Muscle layer of colon (tissue), 2 donors: Measurements from ENCODE around the gene NBL1.

ENCODE experiments used
- H3K27ac ChIP-seq: one replicate; pipeline ENCODE4 v1.7.0; 2013; ENCODE audit warnings: low read depth, mild to moderate bottlenecking, low read length, moderate library complexity
- H3K27me3 ChIP-seq, 2 donors: one replicate each; pipeline ENCODE4 v1.7.0; 2013; ENCODE audit warnings: low read length in 2 of 2, mild to moderate bottlenecking in 2 of 2; ENCODE audit not compliant: insufficient read depth in 2 of 2, control insufficient read depth in 1 of 2
- H3K36me3 ChIP-seq: one replicate; pipeline ENCODE4 v1.7.0; 2013; ENCODE audit warnings: mild to moderate bottlenecking, low read length; ENCODE audit not compliant: insufficient read depth
- H3K4me1 ChIP-seq: one replicate; pipeline ENCODE4 v1.7.0; 2013; ENCODE audit warnings: mild to moderate bottlenecking, low read length; ENCODE audit not compliant: insufficient read depth
- H3K4me3 ChIP-seq, 2 donors: one replicate each; pipeline ENCODE4 v1.7.0; 2013; ENCODE audit warnings: low read length in 2 of 2, low read depth in 1 of 2, mild to moderate bottlenecking in 1 of 2, moderate library complexity in 1 of 2
- H3K9ac ChIP-seq: one replicate; pipeline ENCODE4 v1.7.0; 2013; ENCODE audit warnings: low read length
- H3K9me3 ChIP-seq: one replicate; pipeline ENCODE4 v1.7.0; 2013; ENCODE audit warnings: mild to moderate bottlenecking, low read length
- donor health status: abdominal sarcoma.
- donor health status: Adenocarcinoma of cecum.

Gene NBL1

GRCh38 chr1:19678931-19679453, 34.9 kb downstream of the NBL1 start:
- Histone ChIP-seq H3K36me3 (no peaks in the 10 kb centered on the region), H3K9ac (no peak overlapping the region), H3K27ac (no peak overlapping the region), H3K4me3 (no peak overlapping the region), H3K4me1 (no peaks in the 10 kb centered on the region), H3K9me3 (no peaks in the 10 kb centered on the region), H3K27me3 (no peaks in the 10 kb centered on the region)

- Histone ChIP-seq H3K27ac (no peak overlapping the region), H3K9me3 (no peaks in the 10 kb centered on the region), H3K4me1 (no peaks in the 10 kb centered on the region), H3K9ac (no peak overlapping the region), H3K4me3 (no peak overlapping the region), H3K36me3 (no peaks in the 10 kb centered on the region), H3K27me3 (no peaks in the 10 kb centered on the region)
Measured at GRCh38 chr1:19679691-19680090, 35.6 kb downstream of the NBL1 start.

GRCh38 chr1:19680644-19681043, 36.5 kb downstream of the NBL1 start:
- Histone ChIP-seq H3K27me3 (no peaks in the 10 kb centered on the region), H3K4me1 (no peaks in the 10 kb centered on the region), H3K27ac (no peak overlapping the region)

GRCh38 chr1:19682257-19682656, 38.1 kb downstream of the NBL1 start:
- Histone ChIP-seq H3K4me3 (no peak overlapping the region), H3K27ac (no peak overlapping the region), H3K36me3 (no peaks in the 10 kb centered on the region)

More at GRCh38 chr1:19680644-19681043, 36.5 kb downstream of the NBL1 start:
- no peaks in the 10 kb centered on the region for H3K36me3 ChIP-seq
- no peaks in the 10 kb centered on the region for H3K9me3 ChIP-seq
- no peak overlapping the region for H3K9ac ChIP-seq
- no peak overlapping the region for H3K4me3 ChIP-seq

GRCh38 chr1:19682901-19683300, 38.8 kb downstream of the NBL1 start:
- Histone ChIP-seq H3K9me3 (no peaks in the 10 kb centered on the region), H3K36me3 (no peaks in the 10 kb centered on the region), H3K27ac (no peak overlapping the region), H3K4me3 (no peak overlapping the region), H3K27me3 (no peaks in the 10 kb centered on the region), H3K4me1 (no peaks in the 10 kb centered on the region), H3K9ac (no peak overlapping the region)

More at GRCh38 chr1:19682257-19682656, 38.1 kb downstream of the NBL1 start:
- Histone ChIP-seq H3K9me3 (no peaks in the 10 kb centered on the region), H3K27me3 (no peaks in the 10 kb centered on the region), H3K4me1 (no peaks in the 10 kb centered on the region), H3K9ac (no peak overlapping the region)

- Histone ChIP-seq H3K9ac (no peak overlapping the region), H3K27me3 (no peaks in the 10 kb centered on the region), H3K36me3 (no peaks in the 10 kb centered on the region), H3K4me1 (no peaks in the 10 kb centered on the region), H3K4me3 (no peak overlapping the region), H3K9me3 (no peaks in the 10 kb centered on the region), H3K27ac (no peak overlapping the region)
Measured at GRCh38 chr1:19683351-19683750, 39.2 kb downstream of the NBL1 start.

- Histone ChIP-seq H3K4me3 (no peak overlapping the region), H3K27me3 (no peaks in the 10 kb centered on the region), H3K9me3 (no peaks in the 10 kb centered on the region), H3K36me3 (peaks cover 5% of the 10 kb centered on the region), H3K27ac (no peak overlapping the region), H3K9ac (no peak overlapping the region), H3K4me1 (no peaks in the 10 kb centered on the region)
Measured at GRCh38 chr1:19684677-19685076, 40.6 kb downstream of the NBL1 start.

- H3K9ac ChIP-seq = no peak overlapping the region
- H3K27ac ChIP-seq = no peak overlapping the region
- H3K4me1 ChIP-seq = no peaks in the 10 kb centered on the region
- H3K27me3 ChIP-seq = no peaks in the 10 kb centered on the region
- peaks cover 5% of the 10 kb centered on the region for H3K36me3 ChIP-seq
- H3K9me3 ChIP-seq = no peaks in the 10 kb centered on the region
- no peak overlapping the region for H3K4me3 ChIP-seq
Measured at GRCh38 chr1:19685994-19686393, 41.9 kb downstream of the NBL1 start.

- Histone ChIP-seq H3K36me3 (peaks cover 5% of the 10 kb centered on the region), H3K27ac (no peak overlapping the region), H3K27me3 (no peaks in the 10 kb centered on the region), H3K4me1 (no peaks in the 10 kb centered on the region), H3K9ac (no peak overlapping the region), H3K4me3 (no peak overlapping the region), H3K9me3 (no peaks in the 10 kb centered on the region)
Measured at GRCh38 chr1:19687414-19687813, 43.3 kb downstream of the NBL1 start.

GRCh38 chr1:19688041-19688842, 44.1 kb downstream of the NBL1 start:
- Histone ChIP-seq H3K4me1 (no peaks in the 10 kb centered on the region), H3K27ac (no peak overlapping the region), H3K36me3 (peaks cover 5% of the 10 kb centered on the region), H3K9ac (no peak overlapping the region), H3K27me3 (no peaks in the 10 kb centered on the region), H3K4me3 (no peak overlapping the region), H3K9me3 (no peaks in the 10 kb centered on the region)

GRCh38 chr1:19689085-19689757, 45.1 kb downstream of the NBL1 start:
- Histone ChIP-seq H3K27me3 (no peaks in the 10 kb centered on the region), H3K9me3 (no peaks in the 10 kb centered on the region), H3K9ac (no peak overlapping the region), H3K27ac (no peak overlapping the region), H3K4me3 (no peak overlapping the region), H3K36me3 (peaks cover 7% of the 10 kb centered on the region), H3K4me1 (no peaks in the 10 kb centered on the region)
